ENCODE measurements around the gene DHRS13. TPM values are rescaled to one million over a fixed set of nuclear protein-coding genes. Genes with fewer than 3 reads are reported as not detected.

Gene DHRS13
- total RNA-seq, 1 experiment from 2014 or later, result 28.5 TPM

- H3K27ac Mint-ChIP-seq, result no peak overlapping the region
- DNase-seq (ENCODE audit: low spot score) (no peak), ATAC-seq (no peak)
- peaks cover 4% of the 10 kb centered on the region for H3K9me3 Mint-ChIP-seq
- H3K4me3 Mint-ChIP-seq, result no peak overlapping the region
- TF ChIP-seq MXD4 (CRISPR knock-in tag; IDR thresholded peaks at IDR 0.05; ENCODE audit: borderline replicate concordance), result no peak
- no peak for TF ChIP-seq EMX1 (CRISPR knock-in tag; IDR thresholded peaks at IDR 0.05)
- no peak for TF ChIP-seq ZNF263 (CRISPR knock-in tag; IDR thresholded peaks at IDR 0.05; ENCODE audit: low read depth)
- TF ChIP-seq SP1 (CRISPR knock-in tag; conservative IDR thresholded peaks at IDR 0.05), result no peak
- TF ChIP-seq ELF4 (CRISPR knock-in tag; IDR thresholded peaks at IDR 0.05; ENCODE audit: low read depth), result no peak
- no peak for TF ChIP-seq ZMAT4 (CRISPR knock-in tag; IDR thresholded peaks at IDR 0.05)
- TF ChIP-seq SMAD4 (CRISPR knock-in tag; IDR thresholded peaks at IDR 0.05), result no peak
- no peak for TF ChIP-seq MLX (CRISPR knock-in tag; IDR thresholded peaks at IDR 0.05)
- TF ChIP-seq RELA (CRISPR knock-in tag; IDR thresholded peaks at IDR 0.05; ENCODE audit: borderline replicate concordance), result no peak
- no peak for TF ChIP-seq FOXP4 (CRISPR knock-in tag; IDR thresholded peaks at IDR 0.05)
- no peak for TF ChIP-seq SOX15 (CRISPR knock-in tag; IDR thresholded peaks at IDR 0.05)
- no peak for TF ChIP-seq FOXJ3 (CRISPR knock-in tag; IDR thresholded peaks at IDR 0.05; ENCODE audit: borderline replicate concordance)
- no peak for TF ChIP-seq ZNF396 (CRISPR knock-in tag; IDR thresholded peaks at IDR 0.05; ENCODE audit: borderline replicate concordance)
- CTCF ChIA-PET, result interaction anchor here (0.5 to 1.9 kb wide), 3 partner anchors 15 to 113 kb away, joined by 3 to 4 read pairs (median 4); no protein-coding TSS in a partner anchor
- H3K27me3 Mint-ChIP-seq (ENCODE audit: low read depth), result peaks cover 15% of the 10 kb centered on the region
- H3K36me3 Mint-ChIP-seq, result peaks cover 17% of the 10 kb centered on the region
- H3K4me1 Mint-ChIP-seq, result peaks cover 6% of the 10 kb centered on the region; the same call in 1 of the 2 replicates
- POLR2A ChIA-PET, result no interaction called here
Observed at GRCh38 chr17:28875848-28876550, 26.9 kb downstream of the DHRS13 start.

- no peak overlapping the region for H3K4me3 Mint-ChIP-seq
- H3K36me3 Mint-ChIP-seq, result peaks cover 11% of the 10 kb centered on the region
- POLR2A ChIA-PET, result no interaction called here
- H3K9me3 Mint-ChIP-seq, result peaks cover 4% of the 10 kb centered on the region
- no peak for TF ChIP-seq SOX15 (CRISPR knock-in tag; IDR thresholded peaks at IDR 0.05)
- TF ChIP-seq NFE2L1 (CRISPR knock-in tag; IDR thresholded peaks at IDR 0.05), result no peak
- no peak for TF ChIP-seq FOXP4 (CRISPR knock-in tag; IDR thresholded peaks at IDR 0.05)
- TF ChIP-seq PREB (CRISPR knock-in tag; IDR thresholded peaks at IDR 0.05; ENCODE audit: borderline replicate concordance), result no peak
- TF ChIP-seq SMAD3 (CRISPR knock-in tag; IDR thresholded peaks at IDR 0.05; ENCODE audit: borderline replicate concordance), result no peak
- TF ChIP-seq GABPB1 (CRISPR knock-in tag; IDR thresholded peaks at IDR 0.05), result no peak
- DNase-seq (ENCODE audit: low spot score), result no peak
- H3K27me3 Mint-ChIP-seq (ENCODE audit: low read depth), result peaks cover 15% of the 10 kb centered on the region
- no peak for ATAC-seq
- CTCF ChIA-PET, result interaction anchor here (0.6 to 1.8 kb wide), 3 partner anchors 26 to 110 kb away, joined by 3 to 4 read pairs (median 4); no protein-coding TSS in a partner anchor
- no peak overlapping the region for H3K27ac Mint-ChIP-seq
- peaks cover 6% of the 10 kb centered on the region; the same call in 1 of the 2 replicates for H3K4me1 Mint-ChIP-seq
Observed at GRCh38 chr17:28874750-28875149, 28.1 kb downstream of the DHRS13 start.
